Vagina (tissue), 2 donors: ENCODE results near the gene RUNDC3A. TPM values are rescaled to one million over a fixed set of nuclear protein-coding genes. Genes with fewer than 3 reads are reported as not detected.

Experiments used
- DNase-seq, 2 donors: peaks; one replicate each; pipeline ENCODE4 v3.0.0-alpha.2; 2017; ENCODE audit errors: extremely low spot score in 2 of 2
- H3K27ac ChIP-seq: fragments of 200-600 bp; sonication (generic); one replicate; pipeline ENCODE4 v1.5.1; 2019
- H3K27me3 ChIP-seq: fragments of 200-600 bp; sonication (generic); one replicate; pipeline ENCODE4 v1.5.1; 2019
- H3K36me3 ChIP-seq, 2 donors: fragments of 200-600 bp; sonication (generic); one replicate each; pipeline ENCODE4 v1.5.1; 2017 to 2019
- H3K4me1 ChIP-seq: fragments of 200-600 bp; sonication (generic); one replicate; pipeline ENCODE4 v1.5.1; 2019
- H3K4me3 ChIP-seq, 2 donors: fragments of 200-600 bp; sonication (generic); 1 replicate in 1 of 2; 2 replicates in 1 of 2; pipeline ENCODE4 v1.5.1; 2016 to 2019
- H3K9me3 ChIP-seq: fragments of 200-600 bp; sonication (generic); one replicate; pipeline ENCODE4 v1.5.1; 2019
- POLR2A ChIP-seq, 2 donors: fragments of 450-650 bp; IDR thresholded peaks; one replicate each; pipeline ENCODE4 v1.6.1; 2017; ENCODE audit warnings: antibody characterized with exemption in 2 of 2, mild to moderate bottlenecking in 2 of 2, moderate library complexity in 2 of 2
- POLR2AphosphoS5 ChIP-seq, 2 donors: sonication (generic); formaldehyde crosslinking; IDR thresholded peaks; one replicate each; pipeline ENCODE4 v1.9.0; 2017; ENCODE audit warnings: antibody characterized with exemption in 2 of 2, mild to moderate bottlenecking in 2 of 2, low read depth in 1 of 2; ENCODE audit not compliant: insufficient read depth in 1 of 2
- intact Hi-C: fragments of 100-400 bp; cut with DNase I; formaldehyde crosslinking; loops from one replicate; pipeline ENCODE4 v1.15.1; 2023
- total RNA-seq: library from RNA; depleted of rRNA; stranded (reverse); fragments of >200 nt; gene quantifications from one replicate; pipeline ENCODE4 v1.2.3, GENCODE V29; 2016
- TF ChIP-seq, protein P1 (sequence below), 3 experiments: fragments of 450-650 bp in 2 of 3; fragments of 200-600 bp in 1 of 3; sonication (generic) in 1 of 3; IDR thresholded peaks; one replicate each; pipeline ENCODE4 v1.5.1; 2017 to 2019; ENCODE audit warnings: antibody characterized with exemption in 3 of 3, mild to moderate bottlenecking in 2 of 3, moderate library complexity in 2 of 3

Gene RUNDC3A
- total RNA-seq, 1 donor from 2014 or later, result 2.0 TPM

GRCh38 chr17:44351961-44352827 is 43.8 kb downstream of the RUNDC3A start:
- DNase-seq, result no peak
- TF ChIP-seq, protein P1, sequence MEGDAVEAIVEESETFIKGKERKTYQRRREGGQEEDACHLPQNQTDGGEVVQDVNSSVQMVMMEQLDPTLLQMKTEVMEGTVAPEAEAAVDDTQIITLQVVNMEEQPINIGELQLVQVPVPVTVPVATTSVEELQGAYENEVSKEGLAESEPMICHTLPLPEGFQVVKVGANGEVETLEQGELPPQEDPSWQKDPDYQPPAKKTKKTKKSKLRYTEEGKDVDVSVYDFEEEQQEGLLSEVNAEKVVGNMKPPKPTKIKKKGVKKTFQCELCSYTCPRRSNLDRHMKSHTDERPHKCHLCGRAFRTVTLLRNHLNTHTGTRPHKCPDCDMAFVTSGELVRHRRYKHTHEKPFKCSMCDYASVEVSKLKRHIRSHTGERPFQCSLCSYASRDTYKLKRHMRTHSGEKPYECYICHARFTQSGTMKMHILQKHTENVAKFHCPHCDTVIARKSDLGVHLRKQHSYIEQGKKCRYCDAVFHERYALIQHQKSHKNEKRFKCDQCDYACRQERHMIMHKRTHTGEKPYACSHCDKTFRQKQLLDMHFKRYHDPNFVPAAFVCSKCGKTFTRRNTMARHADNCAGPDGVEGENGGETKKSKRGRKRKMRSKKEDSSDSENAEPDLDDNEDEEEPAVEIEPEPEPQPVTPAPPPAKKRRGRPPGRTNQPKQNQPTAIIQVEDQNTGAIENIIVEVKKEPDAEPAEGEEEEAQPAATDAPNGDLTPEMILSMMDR (IDR thresholded peaks at IDR 0.05), result no peak
- TF ChIP-seq POLR2A (IDR thresholded peaks at IDR 0.05) (no peak), POLR2AphosphoS5 (IDR thresholded peaks at IDR 0.05; ENCODE audit: insufficient read depth in 1 of 2, low read depth in 1 of 2) (no peak)
- H3K27ac ChIP-seq, result no peak overlapping the region
- peaks cover 0 to 26% of the 10 kb centered on the region in 2 donors for H3K36me3 ChIP-seq
- no peak overlapping the region for H3K4me3 ChIP-seq
- H3K4me1 ChIP-seq, result peaks cover 15% of the 10 kb centered on the region
- intact Hi-C loops, result no loop called here
- H3K9me3 ChIP-seq, result no peaks in the 10 kb centered on the region
- H3K27me3 ChIP-seq, result no peaks in the 10 kb centered on the region

DNA sequence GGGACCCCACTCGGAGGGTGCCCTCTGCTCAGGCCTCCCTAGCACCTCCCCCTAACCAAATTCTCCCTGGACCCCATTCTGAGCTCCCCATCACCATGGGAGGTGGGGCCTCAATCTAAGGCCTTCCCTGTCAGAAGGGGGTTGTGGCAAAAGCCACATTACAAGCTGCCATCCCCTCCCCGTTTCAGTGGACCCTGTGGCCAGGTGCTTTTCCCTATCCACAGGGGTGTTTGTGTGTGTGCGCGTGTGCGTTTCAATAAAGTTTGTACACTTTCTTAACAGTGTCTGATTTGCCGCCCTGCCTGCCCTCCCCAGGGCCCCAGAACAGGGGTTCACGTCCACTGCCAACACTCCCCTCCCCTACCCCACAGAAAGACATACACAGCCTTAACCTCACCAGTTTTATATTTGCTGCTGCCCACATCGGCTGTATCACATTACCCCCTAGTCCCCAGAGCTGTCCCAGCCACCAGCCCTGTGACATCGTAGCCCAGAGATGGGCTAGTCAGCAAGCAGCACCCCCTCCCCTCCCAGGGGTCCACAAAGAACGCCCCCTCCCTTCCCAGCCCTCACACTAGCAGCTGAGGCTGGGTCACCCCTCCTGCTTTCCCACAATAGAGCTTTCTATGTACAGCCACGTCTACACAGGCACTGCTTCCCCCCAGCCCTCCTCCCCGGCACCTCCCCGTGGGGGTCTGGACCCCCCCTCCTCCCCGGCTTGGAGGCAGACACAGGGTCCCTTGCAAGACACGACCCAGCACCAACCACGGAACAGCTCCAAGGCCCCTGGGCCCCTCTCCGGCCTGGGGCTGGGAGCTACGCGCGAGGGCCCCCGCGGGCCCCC is 44.6 kb downstream of the RUNDC3A start:
- intact Hi-C loops, result no loop called here
- peak overlapping the region; percentile 73 for H3K27ac ChIP-seq
- peaks cover 0 to 26% of the 10 kb centered on the region in 2 donors for H3K36me3 ChIP-seq

GRCh38 chr17:44353672-44354331 is 45.4 kb downstream of the RUNDC3A start:
- intact Hi-C loops, result no loop called here
- Histone ChIP-seq H3K27ac (peak overlapping the region; percentile 73), H3K9me3 (no peaks in the 10 kb centered on the region), H3K36me3 (peaks cover 0 to 26% of the 10 kb centered on the region in 2 donors), H3K4me3 (peak overlapping the region; percentile 37 to 65), H3K27me3 (no peaks in the 10 kb centered on the region), H3K4me1 (peaks cover 8% of the 10 kb centered on the region)
- no peak for DNase-seq
- no peak for TF ChIP-seq POLR2A (IDR thresholded peaks at IDR 0.05)
- TF ChIP-seq, protein P1 (IDR thresholded peaks at IDR 0.05), result no peak
- TF ChIP-seq POLR2AphosphoS5 (IDR thresholded peaks at IDR 0.05; ENCODE audit: insufficient read depth in 1 of 2, low read depth in 1 of 2), result no peak

More for the DNA sequence above, 44.6 kb downstream of the RUNDC3A start:
- no peaks in the 10 kb centered on the region for H3K9me3 ChIP-seq
- peaks cover 13% of the 10 kb centered on the region for H3K4me1 ChIP-seq
- no peaks in the 10 kb centered on the region for H3K27me3 ChIP-seq
- peak overlapping the region; percentile 37 to 65 for H3K4me3 ChIP-seq
- DNase-seq, result no peak
- TF ChIP-seq POLR2A (IDR thresholded peaks at IDR 0.05) (no peak), POLR2AphosphoS5 (IDR thresholded peaks at IDR 0.05; ENCODE audit: insufficient read depth in 1 of 2, low read depth in 1 of 2) (no peak)
- TF ChIP-seq, protein P1 (IDR thresholded peaks at IDR 0.05), result no peak

GRCh38 chr17:44354582-44355561 is 46.5 kb downstream of the RUNDC3A start:
- Histone ChIP-seq H3K36me3 (peaks cover 0 to 26% of the 10 kb centered on the region in 2 donors), H3K27me3 (no peaks in the 10 kb centered on the region), H3K27ac (no peak overlapping the region), H3K9me3 (no peaks in the 10 kb centered on the region), H3K4me3 (peak overlapping the region in 1 of 2 donors; percentile 65), H3K4me1 (peaks cover under 1% of the 10 kb centered on the region)
- DNase-seq, result no peak
- intact Hi-C loops, result no loop called here
- TF ChIP-seq POLR2A (IDR thresholded peaks at IDR 0.05) (no peak), POLR2AphosphoS5 (IDR thresholded peaks at IDR 0.05; ENCODE audit: insufficient read depth in 1 of 2, low read depth in 1 of 2) (no peak)
- TF ChIP-seq, protein P1 (IDR thresholded peaks at IDR 0.05), result no peak
